Putamen (tissue), 1 donor: ENCODE measurements around the gene KDM4B.
"Not testable (repeated sequence)": the region's sequence is repeated elsewhere in the genome, so short reads cannot be mapped to it uniquely, and the experiment has no call there.

Experiments
- DNase-seq: peaks from one replicate; pipeline ENCODE4 v3.0.0-alpha.2; 2016; ENCODE audit warnings: low spot score

KDM4B gene

DNA sequence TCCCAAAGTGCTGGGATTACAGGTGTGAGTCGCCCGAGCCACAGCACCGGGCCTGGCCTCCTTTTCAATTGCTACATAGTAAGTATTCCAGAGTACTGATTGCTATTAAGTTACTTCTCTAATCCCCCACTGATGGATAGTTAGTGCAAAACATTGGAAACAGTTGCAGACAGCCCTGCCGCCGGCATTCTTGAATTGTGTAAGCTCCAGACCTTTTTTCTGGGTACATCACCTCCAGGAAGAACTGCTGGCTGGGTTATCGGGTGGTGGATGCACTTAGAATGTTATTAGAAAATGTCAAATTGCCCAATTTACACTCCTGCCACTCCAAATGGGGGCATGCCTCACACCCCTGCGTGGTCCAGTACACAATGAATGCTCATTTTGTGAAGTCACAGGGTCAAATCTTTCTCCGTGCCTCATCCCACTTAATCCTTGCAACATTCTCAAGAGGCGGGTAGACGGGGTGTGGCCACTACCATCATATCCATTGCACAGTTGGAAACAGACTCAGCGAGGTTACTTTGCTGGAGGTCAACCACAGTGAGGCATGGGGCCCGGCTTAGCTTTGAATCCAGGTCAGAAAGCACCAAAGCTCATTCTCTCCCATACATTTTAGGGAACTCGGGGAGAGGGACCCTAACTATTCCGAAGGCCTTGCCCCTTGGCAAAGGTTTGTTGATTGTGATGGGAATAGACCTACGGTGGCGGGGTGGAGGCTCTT lies 1.0 kb upstream of the KDM4B start:
- DNase-seq, result no peak

- DNase-seq, result no peak
Observed at GRCh38 chr19:4969292-4969771, 419 bp downstream of the KDM4B start.

DNA sequence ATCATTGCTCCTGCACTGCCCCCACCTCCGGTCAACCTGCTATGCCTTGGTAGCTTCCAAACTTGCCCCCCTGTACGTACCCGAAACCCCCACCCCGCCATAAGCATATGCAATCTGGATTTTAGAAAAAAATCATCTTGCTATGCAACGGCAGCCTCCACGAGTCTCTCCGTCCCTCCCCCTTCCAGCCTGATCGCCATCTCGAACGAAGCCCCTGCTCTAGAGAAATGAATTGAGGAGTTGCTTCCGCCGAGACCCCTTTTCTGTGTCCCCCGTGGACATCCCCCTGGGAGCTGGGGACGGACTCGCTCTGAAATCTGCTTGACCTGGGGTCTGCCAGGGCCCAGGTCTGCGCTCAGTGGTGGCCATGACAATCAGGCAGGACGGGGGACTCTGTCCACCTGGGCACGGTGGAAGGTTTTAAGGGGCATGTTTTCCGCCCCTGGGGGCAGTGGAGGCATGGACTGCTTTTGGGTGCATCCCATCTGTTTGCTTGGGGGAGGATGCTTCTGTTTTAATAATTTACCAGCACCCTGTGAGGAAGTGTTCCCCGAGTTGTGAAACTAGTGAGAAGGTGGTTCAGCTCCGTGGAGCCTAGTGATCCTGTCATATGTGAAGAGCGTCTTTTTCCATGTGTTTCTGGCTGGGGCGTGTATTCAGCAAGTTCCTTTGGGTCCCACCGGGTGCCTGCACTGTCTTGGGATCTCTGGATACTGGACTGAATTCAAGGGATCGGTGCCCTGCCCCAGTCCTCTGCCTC lies 1.0 kb downstream of the KDM4B start:
- DNase-seq, result no peak

GRCh38 chr19:4970558-4971423 lies 1.9 kb downstream of the KDM4B start:
- no peak for DNase-seq

GRCh38 chr19:4971424-4971793 lies 2.5 kb downstream of the KDM4B start:
- DNase-seq, result no peak

GRCh38 chr19:4971816-4972495 lies 3.0 kb downstream of the KDM4B start:
- no peak for DNase-seq

GRCh38 chr19:4972509-4973230 lies 3.8 kb downstream of the KDM4B start:
- DNase-seq, result no peak

GRCh38 chr19:4974880-4975469 lies 6.1 kb downstream of the KDM4B start:
- DNase-seq, result no peak

DNA sequence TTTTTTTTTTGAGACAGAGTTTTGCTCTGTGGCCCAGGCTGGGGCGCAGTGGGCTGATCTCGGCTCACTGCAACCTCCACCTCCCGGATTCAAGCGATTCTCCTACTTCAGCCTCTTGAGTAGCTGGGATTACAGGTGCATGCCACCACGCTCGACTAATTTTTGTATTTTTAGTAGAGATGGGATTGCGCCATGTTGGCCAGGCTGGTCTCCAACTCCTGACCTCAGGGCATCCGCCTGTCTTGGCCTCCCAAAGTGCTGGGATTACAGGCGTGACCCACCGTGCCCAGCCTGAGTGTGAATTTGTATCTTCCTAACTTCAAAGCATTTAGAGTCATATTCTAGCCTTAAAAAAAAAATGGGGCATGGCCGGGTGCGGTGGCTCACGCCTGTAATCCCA lies 6.7 kb downstream of the KDM4B start:
- DNase-seq, result not testable (repeated sequence)

GRCh38 chr19:4976401-4977298 lies 7.7 kb downstream of the KDM4B start:
- DNase-seq, result peak; percentile 37

DNA sequence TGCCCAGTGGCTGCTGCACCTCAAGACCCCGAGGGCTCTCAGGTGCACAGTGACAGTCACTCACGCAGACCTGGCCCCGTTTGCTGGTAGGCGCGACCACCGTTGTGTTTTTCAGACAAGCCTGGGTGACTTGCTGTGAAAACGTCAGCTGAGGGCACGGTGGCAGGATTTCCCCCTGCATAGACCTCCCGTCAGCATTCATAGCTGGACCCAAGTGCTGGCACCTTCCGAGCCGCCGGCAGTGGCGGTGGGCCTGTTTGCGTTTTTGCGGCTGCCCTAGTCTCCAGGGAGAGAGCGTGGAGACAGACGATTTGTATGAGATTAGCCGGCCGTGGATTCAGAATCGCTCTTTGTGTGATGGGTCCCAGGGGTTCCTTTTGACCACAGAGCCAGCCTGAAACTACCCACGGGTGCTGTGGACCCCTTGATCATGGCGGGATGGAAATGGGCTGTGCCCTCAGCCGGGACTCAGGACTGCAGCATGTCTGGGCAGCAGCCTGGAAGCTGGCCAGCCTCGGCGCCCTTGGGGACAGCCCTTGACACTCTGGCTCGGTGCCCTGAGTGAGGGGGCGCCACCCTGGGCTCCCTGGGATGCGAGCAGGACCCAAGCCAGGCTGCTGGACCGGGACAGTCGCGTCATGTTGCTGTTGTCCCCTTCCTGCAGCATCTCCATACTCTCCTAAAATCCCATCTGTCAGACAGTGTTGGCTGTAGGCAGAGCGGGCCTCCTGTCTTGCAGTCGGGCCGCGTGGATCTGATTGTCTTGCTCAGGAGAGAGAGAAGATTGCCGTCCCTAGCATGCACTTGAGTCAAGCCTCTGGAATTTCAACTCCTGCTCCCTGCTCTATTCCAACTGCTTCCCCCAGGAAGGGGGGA lies 8.6 kb downstream of the KDM4B start:
- no peak for DNase-seq

- no peak for DNase-seq
Observed at GRCh38 chr19:4979211-4979807, 10.4 kb downstream of the KDM4B start.

DNA sequence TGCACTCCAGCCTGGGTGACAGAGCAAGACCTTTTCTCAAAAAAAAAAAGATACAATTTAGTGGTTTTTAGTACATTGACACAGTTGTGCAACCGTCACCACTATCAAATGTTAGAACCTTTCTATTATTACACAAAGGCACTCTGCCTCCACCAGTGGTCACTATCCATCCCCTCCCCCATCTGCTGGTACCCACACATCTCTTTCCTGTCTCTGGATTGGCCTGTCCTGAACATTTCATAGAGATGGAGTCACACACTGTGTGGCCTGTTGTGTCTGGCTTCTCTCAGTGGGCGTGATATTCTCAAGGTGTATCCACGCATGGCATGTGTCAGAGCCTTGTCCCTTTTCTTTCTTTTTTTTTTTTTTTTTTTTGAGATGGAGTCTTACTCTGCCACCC lies 11.2 kb downstream of the KDM4B start:
- no peak for DNase-seq

- no peak for DNase-seq
Observed at GRCh38 chr19:4980838-4981680, 12.1 kb downstream of the KDM4B start.

GRCh38 chr19:4981681-4981958 lies 12.7 kb downstream of the KDM4B start:
- DNase-seq, result no peak

- DNase-seq, result no peak
Observed at GRCh38 chr19:4983346-4984105, 14.6 kb downstream of the KDM4B start.

- no peak for DNase-seq
Observed at GRCh38 chr19:4984106-4984380, 15.1 kb downstream of the KDM4B start.
